GM23248 (cell line): ENCODE results near the gene SNX11. TPM values are rescaled to one million over a fixed set of nuclear protein-coding genes. Genes with fewer than 3 reads are reported as not detected.

ENCODE experiments used
- DNase-seq: peaks from one replicate; pipeline ENCODE4 v3.0.0-alpha.2; 2015
- H2AFZ ChIP-seq: fragments of 200-600 bp; sonication (generic); 2 replicates; pipeline ENCODE4 v1.6.1; 2016; ENCODE audit warnings: antibody characterized with exemption
- H3F3A ChIP-seq: fragments of 200-600 bp; sonication (generic); 2 replicates; pipeline ENCODE4 v1.6.1; 2016; ENCODE audit warnings: mild to moderate bottlenecking, antibody characterized with exemption, mixed run types; ENCODE audit not compliant: insufficient read depth
- H3K27ac ChIP-seq: fragments of 200-600 bp; sonication (generic); 2 replicates; pipeline ENCODE4 v1.5.1; 2016; ENCODE audit warnings: mild to moderate bottlenecking
- H3K27me3 ChIP-seq: fragments of 200-600 bp; sonication (generic); replicated peaks from 2 replicates; pipeline ENCODE4 v1.6.1; 2016; ENCODE audit warnings: mild to moderate bottlenecking; ENCODE audit not compliant: insufficient read depth
- H3K36me3 ChIP-seq: fragments of 200-600 bp; sonication (generic); 2 replicates; pipeline ENCODE4 v1.6.1; 2016; ENCODE audit warnings: low read depth, mild to moderate bottlenecking
- H3K4me1 ChIP-seq: fragments of 200-600 bp; sonication (generic); 2 replicates; pipeline ENCODE4 v1.6.1; 2016; ENCODE audit warnings: mild to moderate bottlenecking; ENCODE audit not compliant: insufficient read depth
- H3K4me2 ChIP-seq: fragments of 200-600 bp; sonication (generic); one replicate; pipeline ENCODE4 v1.6.1; 2016; ENCODE audit warnings: mild to moderate bottlenecking; ENCODE audit not compliant: unreplicated experiment
- H3K4me3 ChIP-seq: fragments of 200-600 bp; sonication (generic); 2 replicates; pipeline ENCODE4 v1.5.1; 2016; ENCODE audit warnings: mild to moderate bottlenecking
- H3K79me2 ChIP-seq: fragments of 200-600 bp; sonication (generic); 2 replicates; pipeline ENCODE4 v1.6.1; 2016; ENCODE audit warnings: mild to moderate bottlenecking; ENCODE audit not compliant: insufficient read depth
- H3K9ac ChIP-seq: fragments of 200-600 bp; sonication (generic); 2 replicates; pipeline ENCODE4 v1.6.1; 2016; ENCODE audit warnings: mild to moderate bottlenecking
- H3K9me2 ChIP-seq: fragments of 200-600 bp; sonication (generic); 2 replicates; pipeline ENCODE4 v1.6.1; 2016; ENCODE audit warnings: mixed run types, mild to moderate bottlenecking, moderate library complexity; ENCODE audit not compliant: insufficient read depth
- H3K9me3 ChIP-seq: fragments of 200-600 bp; sonication (generic); one replicate; pipeline ENCODE4 v1.6.1; 2017; ENCODE audit warnings: low read depth
- H4K20me1 ChIP-seq: fragments of 200-600 bp; sonication (generic); 2 replicates; pipeline ENCODE4 v1.6.0; 2016; ENCODE audit not compliant: insufficient read depth
- EZH2 ChIP-seq: fragments of 200-600 bp; sonication (generic); IDR thresholded peaks from 2 replicates; pipeline ENCODE4 v1.6.1; 2018; ENCODE audit warnings: antibody characterized with exemption, mild to moderate bottlenecking; ENCODE audit not compliant: insufficient read depth, poor library complexity, severe bottlenecking
- EZH2phosphoT487 ChIP-seq: fragments of 200-600 bp; sonication (generic); IDR thresholded peaks from 2 replicates; pipeline ENCODE4 v1.6.1; 2018; ENCODE audit warnings: antibody characterized with exemption, moderate library complexity, mild to moderate bottlenecking, low read depth; ENCODE audit not compliant: insufficient read depth
- WGBS, 2 experiments: methylation state at CpG; one replicate each; pipeline ENCODE4 v1.1.6; 2015 to 2017; ENCODE audit warnings: low lambda C conversion rate in 2 of 2, low coverage in 1 of 2; ENCODE audit errors: missing lambda C conversion rate in 2 of 2; 5-methylcytosine and 5-hydroxymethylcytosine counted together
- in situ Hi-C: fragments of 300-500 bp; cut with MboI; formaldehyde crosslinking; loops from 2 replicates; pipeline ENCODE4 v1.15.0; 2020
- polyA plus RNA-seq: library from polyadenylated mRNA; unstranded; fragments of >200 nt; fragmentation: Nextera tagmentation; extraction: Ambion mirVana; gene quantifications from 2 replicates; pipeline ENCODE4 v1.2.1, GENCODE V29; 2016
- total RNA-seq: library from RNA; depleted of rRNA; stranded (reverse); fragments of >200 nt; shearing (Covaris generic); gene quantifications from 2 replicates; pipeline ENCODE4 v1.2.3, GENCODE V29; 2014

The SNX11 gene
- total and polyA plus RNA-seq, 2 experiments from 2014 or later, result 14.7 to 17.5 TPM

GRCh38 chr17:48106802-48107136 is 797 bp upstream of the SNX11 start:
- peak overlapping the region; percentile 99 for H2AFZ ChIP-seq
- no peaks in the 10 kb centered on the region for H3K27me3 ChIP-seq
- peaks cover 42% of the 10 kb centered on the region for H3K79me2 ChIP-seq
- H3K9me3 ChIP-seq, result no peaks in the 10 kb centered on the region
- H3K9ac ChIP-seq, result peak overlapping the region; percentile 83
- no peaks in the 10 kb centered on the region for H3K9me2 ChIP-seq
- H3K36me3 ChIP-seq, result no peaks in the 10 kb centered on the region
- H3K4me1 ChIP-seq, result peaks cover 7% of the 10 kb centered on the region; the same call in 1 of the 2 replicates
- 30 to 33% methylated on average over 13 of the region's 13 CpGs for WGBS, 2 experiments
- no peaks in the 10 kb centered on the region for H3F3A ChIP-seq
- H4K20me1 ChIP-seq, result no peaks in the 10 kb centered on the region; the same call in 1 of the 2 replicates
- peak overlapping the region; percentile 86 for H3K4me3 ChIP-seq
- peak overlapping the region; percentile 43 for H3K27ac ChIP-seq
- H3K4me2 ChIP-seq, result peak overlapping the region; percentile 94
- TF ChIP-seq EZH2phosphoT487 (no peak), EZH2 (no peak)
- no peak for DNase-seq
- in situ Hi-C loops, result no loop called here

GRCh38 chr17:48110761-48111160 is 3.2 kb downstream of the SNX11 start:
- H3K4me3 ChIP-seq, result no peak overlapping the region
- no peak for DNase-seq
- WGBS, 2 experiments, result 83 to 87% methylated on average over 9 of the region's 9 CpGs
- no peak overlapping the region for H2AFZ ChIP-seq
- no peak overlapping the region for H3K9ac ChIP-seq
- no peak overlapping the region for H3K4me2 ChIP-seq
- no peaks in the 10 kb centered on the region for H3K27me3 ChIP-seq
- no peak overlapping the region for H3K27ac ChIP-seq
- H3K36me3 ChIP-seq, result peaks cover 6% of the 10 kb centered on the region; the same call in 1 of the 2 replicates
- H3K9me2 ChIP-seq, result no peaks in the 10 kb centered on the region
- in situ Hi-C loops, result no loop called here
- H3K79me2 ChIP-seq, result peaks cover 75% of the 10 kb centered on the region
- H4K20me1 ChIP-seq, result no peaks in the 10 kb centered on the region; the same call in 1 of the 2 replicates
- TF ChIP-seq EZH2phosphoT487, result no peak
- no peak for TF ChIP-seq EZH2
- H3K4me1 ChIP-seq, result peaks cover 7% of the 10 kb centered on the region; the same call in 1 of the 2 replicates
- no peaks in the 10 kb centered on the region for H3F3A ChIP-seq
- H3K9me3 ChIP-seq, result no peaks in the 10 kb centered on the region

GRCh38 chr17:48111937-48112241 is 4.3 kb downstream of the SNX11 start:
- H3K4me2 ChIP-seq, result no peak overlapping the region
- H3K9ac ChIP-seq, result no peak overlapping the region
- no peak overlapping the region for H3K4me3 ChIP-seq
- in situ Hi-C loops, result no loop called here
- H3K36me3 ChIP-seq, result peaks cover 6% of the 10 kb centered on the region; the same call in 1 of the 2 replicates
- WGBS, 2 experiments, result 98 to 99% methylated on average over 2 of the region's 2 CpGs
- no peaks in the 10 kb centered on the region; the same call in 1 of the 2 replicates for H4K20me1 ChIP-seq
- no peaks in the 10 kb centered on the region for H3K9me3 ChIP-seq
- no peak overlapping the region for H2AFZ ChIP-seq
- peaks cover 7% of the 10 kb centered on the region; the same call in 1 of the 2 replicates for H3K4me1 ChIP-seq
- no peaks in the 10 kb centered on the region for H3F3A ChIP-seq
- no peaks in the 10 kb centered on the region for H3K9me2 ChIP-seq
- TF ChIP-seq EZH2phosphoT487 (no peak), EZH2 (no peak)
- H3K79me2 ChIP-seq, result peaks cover 75% of the 10 kb centered on the region
- no peaks in the 10 kb centered on the region for H3K27me3 ChIP-seq
- H3K27ac ChIP-seq, result no peak overlapping the region
- DNase-seq, result no peak

GRCh38 chr17:48113201-48113676 is 5.7 kb downstream of the SNX11 start:
- Histone ChIP-seq H3K4me3 (no peak overlapping the region), H3K9me2 (no peaks in the 10 kb centered on the region)
- TF ChIP-seq EZH2, result no peak
- TF ChIP-seq EZH2phosphoT487, result no peak

More at GRCh38 chr17:48113201-48113676, 5.7 kb downstream of the SNX11 start:
- no peak for DNase-seq
- no peaks in the 10 kb centered on the region for H3K9me3 ChIP-seq
- in situ Hi-C loops, result no loop called here
- peaks cover 14% of the 10 kb centered on the region for H3K36me3 ChIP-seq
- peaks cover 69% of the 10 kb centered on the region for H3K79me2 ChIP-seq
- H2AFZ ChIP-seq, result no peak overlapping the region
- no peaks in the 10 kb centered on the region; the same call in 1 of the 2 replicates for H4K20me1 ChIP-seq
- H3K4me2 ChIP-seq, result no peak overlapping the region
- H3K4me1 ChIP-seq, result peaks cover 7% of the 10 kb centered on the region; the same call in 1 of the 2 replicates
- H3F3A ChIP-seq, result no peaks in the 10 kb centered on the region
- H3K9ac ChIP-seq, result no peak overlapping the region
- H3K27ac ChIP-seq, result no peak overlapping the region
- H3K27me3 ChIP-seq, result no peaks in the 10 kb centered on the region
- WGBS, 2 experiments, result 94 to 100% methylated on average over 5 of the region's 5 CpGs
